GM19372 (cell line): ENCODE measurements around the gene PTH.

ENCODE experiments used
- ATAC-seq: cut with Tn5 transposase; IDR thresholded peaks from one replicate; pipeline ENCODE4 v1.9.1; 2021; ENCODE audit warnings: mild to moderate bottlenecking, low read depth, moderate library complexity; ENCODE audit not compliant: unreplicated experiment

The PTH gene

DNA sequence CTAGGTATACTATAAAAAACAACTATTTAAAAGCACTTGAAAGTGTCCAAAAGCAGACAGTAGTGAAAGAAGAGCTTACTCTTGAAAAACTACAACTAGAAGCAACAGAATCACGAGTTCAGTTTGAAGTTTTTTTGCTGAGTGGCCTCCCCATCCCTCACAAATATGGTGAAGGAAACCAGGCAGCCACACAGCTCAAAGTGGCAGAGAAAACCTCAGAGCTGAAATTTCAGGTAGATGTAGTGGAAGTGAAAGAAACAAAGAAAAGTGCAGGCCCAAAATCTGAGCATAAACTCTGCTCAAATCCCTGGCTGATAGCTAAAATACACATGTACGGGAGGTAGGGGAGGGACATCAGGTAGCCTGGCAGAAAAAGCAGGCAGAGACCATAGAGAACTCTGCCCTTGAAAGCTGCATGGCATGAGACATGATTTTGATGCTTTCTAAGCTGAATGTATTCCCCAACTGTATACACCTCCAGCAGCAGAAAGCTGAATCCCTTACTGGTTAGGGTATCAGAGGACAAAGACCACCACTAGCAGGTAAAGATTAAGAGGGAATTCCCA, 44.9 kb downstream of the PTH start:
- ATAC-seq, result no peak

DNA sequence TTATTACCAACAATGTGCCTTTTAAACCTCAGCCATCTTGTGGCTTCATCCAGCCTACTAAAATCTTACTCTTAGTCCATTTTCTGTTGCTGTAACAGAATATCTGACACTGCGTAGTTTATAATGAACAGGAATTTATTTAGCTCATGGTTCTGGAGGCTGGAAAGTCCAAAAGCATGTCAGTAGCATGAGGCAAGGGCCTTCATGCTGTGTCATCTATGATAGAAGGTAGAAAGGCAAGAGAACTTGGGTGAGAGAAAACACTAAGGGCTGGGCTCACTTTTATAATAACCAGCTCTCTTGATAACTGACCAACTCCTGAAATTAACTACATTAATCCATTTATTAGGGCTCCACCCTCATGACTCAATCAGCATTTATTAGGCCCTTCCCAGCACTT, 46.3 kb downstream of the PTH start:
- ATAC-seq, result no peak

DNA sequence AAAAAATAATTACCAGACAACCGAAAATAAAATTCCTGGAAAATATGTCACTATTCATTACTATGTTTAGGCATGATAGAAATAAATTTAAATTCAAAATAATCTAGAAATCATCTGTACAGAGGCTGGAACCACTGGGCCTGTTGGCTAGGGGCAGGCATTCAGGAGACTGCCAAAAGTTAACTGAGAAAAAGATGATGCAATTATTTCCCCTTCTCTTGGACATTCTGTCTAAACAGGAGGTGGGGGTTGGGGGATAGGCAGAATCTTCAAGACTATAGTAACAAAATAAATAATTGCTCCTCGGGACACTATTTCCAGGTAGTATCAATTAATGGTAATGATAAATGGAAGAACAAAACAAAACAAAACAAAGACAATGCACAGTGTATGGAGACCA, 46.9 kb downstream of the PTH start:
- ATAC-seq, result no peak

DNA sequence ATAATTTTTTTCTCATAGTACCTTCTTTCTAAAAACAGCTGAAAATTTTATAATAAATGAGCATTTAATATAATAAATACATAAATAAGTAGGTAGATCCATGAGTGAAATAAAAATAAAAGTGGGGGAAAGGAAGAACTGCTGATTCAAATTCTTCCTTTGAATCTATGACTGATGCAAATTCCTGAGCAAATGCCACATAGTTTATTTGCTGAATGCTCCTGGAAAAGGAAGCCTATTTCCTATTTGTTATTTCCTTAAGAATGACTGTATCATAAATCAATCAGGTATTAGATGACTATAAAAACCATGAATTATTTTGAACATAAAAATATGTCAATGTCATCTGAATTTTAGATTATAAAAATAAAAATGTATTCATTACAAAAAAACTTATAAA, 49.4 kb downstream of the PTH start:
- no peak for ATAC-seq

DNA sequence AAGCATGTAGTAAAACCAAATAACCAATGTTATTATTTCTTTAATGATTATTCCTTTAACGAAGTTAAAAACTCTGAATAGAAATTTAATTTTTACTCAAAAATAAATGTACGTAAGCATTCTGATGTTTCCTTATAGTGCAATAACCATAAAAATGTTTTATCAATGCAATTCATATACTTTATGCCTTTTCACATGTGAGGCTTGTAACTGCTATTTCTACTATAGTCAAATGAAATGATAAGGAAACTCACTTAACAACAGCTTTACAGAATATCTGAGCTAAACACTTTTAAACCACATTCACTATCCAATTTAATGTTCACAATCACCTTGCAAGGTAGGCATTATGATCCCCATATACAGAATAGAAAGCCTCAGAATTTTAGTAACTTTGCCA, 50.2 kb downstream of the PTH start:
- no peak for ATAC-seq
